Activated CD4-positive, alpha-beta T cell treated with anti-CD3 and anti-CD28 coated beads for 36 hours (primary cell): ENCODE measurements around the gene GNS. TPM values are rescaled to one million over a fixed set of nuclear protein-coding genes. Genes with fewer than 3 reads are reported as not detected.

Experiments used
- ATAC-seq: fragments of 200-7000 bp; cut with Tn5 transposase; one replicate; pipeline ENCODE4 v1.10.0; 2021; ENCODE audit warnings: mild to moderate bottlenecking, moderate library complexity
- CTCF ChIA-PET: fragments of 350-600 bp; sonication (Branson Sonifier 250); formaldehyde crosslinking; loops from one replicate; lab custom pipeline; 2021; ENCODE audit warnings: antibody characterized with exemption; lab: Charles Lee
- POLR2A ChIA-PET: fragments of 350-600 bp; sonication (Branson Sonifier 250); formaldehyde crosslinking; loops from one replicate; lab custom pipeline; 2021; ENCODE audit warnings: antibody characterized with exemption, inconsistent platforms; lab: Charles Lee
- DNase-seq: peaks from one replicate; pipeline ENCODE4 v3.0.0-alpha.2; 2020
- H3K27ac Mint-ChIP-seq: one replicate; pipeline ENCODE4 v1.8.0; 2021; ENCODE audit warnings: mixed read lengths
- H3K27me3 Mint-ChIP-seq: one replicate; pipeline ENCODE4 v1.8.0; 2021; ENCODE audit warnings: mixed read lengths
- H3K36me3 Mint-ChIP-seq: one replicate; pipeline ENCODE4 v1.8.0; 2021; ENCODE audit warnings: low read depth, mixed read lengths
- H3K4me1 Mint-ChIP-seq: one replicate; pipeline ENCODE4 v1.8.0; 2021; ENCODE audit warnings: mixed read lengths
- H3K4me3 Mint-ChIP-seq: one replicate; pipeline ENCODE4 v1.8.0; 2021; ENCODE audit warnings: mild to moderate bottlenecking, moderate library complexity, mixed read lengths
- H3K9me3 Mint-ChIP-seq: one replicate; pipeline ENCODE4 v1.8.0; 2021; ENCODE audit warnings: low read depth, mixed read lengths
- intact Hi-C, 2 experiments: fragments of 100-400 bp; cut with DNase I in 1 of 2; cut with micrococcal nuclease in 1 of 2; formaldehyde crosslinking; loops; one replicate each; pipeline versions ENCODE4 v1.14.2 to v1.15.1; 2022 to 2024; cut with DNase I, micrococcal nuclease
- total RNA-seq, 2 experiments: library from RNA; stranded (reverse); gene quantifications; one replicate each; pipeline ENCODE4 v1.2.3, GENCODE V29; 2021

GNS gene
- total RNA-seq, 2 experiments from 2014 or later, result 19.9 to 21.9 TPM

DNA sequence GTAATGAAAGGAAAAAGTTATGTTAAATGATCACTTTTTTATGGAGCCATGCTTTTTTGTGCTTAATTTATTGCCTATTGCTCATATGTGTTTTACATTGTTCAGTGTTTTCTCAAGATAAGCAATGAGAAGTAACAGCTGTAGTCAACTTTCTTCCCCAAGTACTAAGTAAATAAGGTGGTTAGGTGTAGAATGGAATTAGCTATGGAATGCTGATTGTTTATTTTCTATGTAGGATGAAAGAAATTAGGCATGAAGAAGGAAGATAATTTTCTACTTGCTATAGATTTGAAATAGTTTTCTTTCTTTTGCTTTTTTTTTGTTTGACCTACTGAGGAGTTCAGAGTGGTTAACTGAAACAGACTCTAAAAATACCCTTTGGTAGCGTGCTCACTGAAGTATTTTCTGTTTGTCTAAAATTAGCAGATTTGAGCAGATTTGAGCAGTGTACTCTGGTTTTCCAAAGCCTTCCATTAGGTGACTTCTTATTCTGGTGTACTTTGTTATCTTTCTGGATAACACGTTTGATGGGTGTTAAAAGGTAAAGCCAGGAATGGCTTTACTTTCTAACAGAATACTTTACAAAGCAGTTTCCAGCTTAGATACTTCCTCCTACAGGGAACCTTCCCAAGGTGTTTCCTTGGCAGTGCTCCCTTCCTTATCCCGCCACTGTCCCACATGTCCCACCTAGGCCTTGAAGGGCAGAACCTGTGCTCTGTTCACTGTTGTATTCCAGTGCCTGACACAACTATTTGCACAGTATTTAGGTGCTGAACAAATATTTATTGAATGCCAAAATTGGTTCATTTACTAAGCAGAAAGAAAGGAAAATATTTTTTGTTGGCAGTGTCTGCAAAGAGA, 92.9 kb downstream of the GNS start:
- H3K9me3 Mint-ChIP-seq, result no peaks in the 10 kb centered on the region
- ATAC-seq (no peak), DNase-seq (no peak)
- intact Hi-C loops, result no loop called here
- ChIA-PET POLR2A (interaction anchor here (0.6 to 0.7 kb wide), 2 partner anchors 29 to 276 kb away, joined by 3 read pairs; no protein-coding TSS in a partner anchor), CTCF (interaction anchor here (0.6 to 1.6 kb wide), 3 partner anchors 25 to 41 kb away, joined by 3 to 9 read pairs (median 4); no protein-coding TSS in a partner anchor)
- H3K27ac Mint-ChIP-seq, result peak overlapping the region; percentile 94
- peak overlapping the region; percentile 38 for H3K4me3 Mint-ChIP-seq
- H3K36me3 Mint-ChIP-seq, result no peaks in the 10 kb centered on the region
- peaks cover 82% of the 10 kb centered on the region for H3K4me1 Mint-ChIP-seq
- H3K27me3 Mint-ChIP-seq, result no peaks in the 10 kb centered on the region

GRCh38 chr12:64665514-64665913, 93.7 kb downstream of the GNS start:
- peak overlapping the region; percentile 94 for H3K27ac Mint-ChIP-seq
- CTCF ChIA-PET, result interaction anchor here (0.6 to 1.6 kb wide), 3 partner anchors 26 to 40 kb away, joined by 3 to 9 read pairs (median 4); no protein-coding TSS in a partner anchor
- H3K36me3 Mint-ChIP-seq, result no peaks in the 10 kb centered on the region
- H3K4me1 Mint-ChIP-seq, result peaks cover 81% of the 10 kb centered on the region
- H3K4me3 Mint-ChIP-seq, result peak overlapping the region; percentile 38
- intact Hi-C loops, result no loop called here
- POLR2A ChIA-PET, result interaction anchor here (0.7 kb wide), 1 partner anchor 275 kb away, joined by 3 read pairs; no protein-coding TSS in a partner anchor
- peak; percentile 28 for ATAC-seq
- H3K27me3 Mint-ChIP-seq, result no peaks in the 10 kb centered on the region
- no peaks in the 10 kb centered on the region for H3K9me3 Mint-ChIP-seq
- DNase-seq, result peak; percentile 64

Other genes starting within 250 kb of the GNS start
- 10 to 100 TPM; 38.0 to 39.0 TPM for gene RASSF3, start 148.9 kb downstream of the GNS start, total RNA-seq
- under 1 TPM; 0.30 to 0.37 TPM for gene TBC1D30, start 65.2 kb upstream of the GNS start, total RNA-seq